ENCODE measurements around the gene PTPN11.

DNA sequence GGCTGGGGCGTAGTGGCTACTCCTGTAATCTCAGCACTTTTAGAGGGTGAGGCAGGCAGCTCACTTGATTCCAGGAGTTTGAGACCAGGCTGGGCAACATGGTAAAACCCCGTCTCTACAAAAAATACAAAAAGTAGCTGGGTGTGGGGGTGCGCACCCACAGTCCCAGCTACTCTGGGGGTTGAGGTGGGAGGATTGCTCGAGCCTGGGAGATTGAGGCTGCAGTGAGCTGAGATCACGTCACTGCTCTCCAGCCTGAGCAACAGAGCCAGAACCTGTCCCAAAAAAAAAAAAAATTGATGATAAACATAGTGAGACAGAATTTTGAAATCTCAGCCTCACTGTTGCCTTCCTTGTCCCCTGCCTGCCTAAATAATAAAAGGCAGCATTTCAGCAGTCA is 40.0 kb downstream of the PTPN11 start:
- TF ChIP-seq PAX5 (IDR thresholded peaks at IDR 0.05; ENCODE audit: insufficient read depth, low read length, severe bottlenecking): no peak
- no peak for TF ChIP-seq POU2F2 (IDR thresholded peaks at IDR 0.05; ENCODE audit: low read depth, low read length)
- no peak for TF ChIP-seq POLR2A (IDR thresholded peaks at IDR 0.05; ENCODE audit: low read depth, low read length)
- no peak for TF ChIP-seq TAF1 (IDR thresholded peaks at IDR 0.05; ENCODE audit: low read depth, low read length)
- no peak for TF ChIP-seq POLR2AphosphoS5 (IDR thresholded peaks at IDR 0.05; ENCODE audit: low read depth, low read length)
